GM23338 (cell line): ENCODE data around the gene NDE1. TPM values are rescaled to one million over a fixed set of nuclear protein-coding genes. Genes with fewer than 3 reads are reported as not detected.

Experiments
- ATAC-seq: fragments of 200-7000 bp; cut with Tn5 transposase; 3 replicates; pipeline ENCODE4 v1.9.1; 2020
- DNase-seq: peaks from one replicate; pipeline ENCODE4 v3.0.0-alpha.2; 2015; ENCODE audit warnings: low spot score
- H2AFZ ChIP-seq: fragments of 200-600 bp; sonication (generic); 2 replicates; pipeline ENCODE4 v1.8.0; 2016; ENCODE audit warnings: antibody characterized with exemption, mild to moderate bottlenecking, moderate library complexity
- H3F3A ChIP-seq: fragments of 200-600 bp; sonication (generic); replicated peaks from 2 replicates; pipeline ENCODE4 v1.8.0; 2017; ENCODE audit warnings: antibody characterized with exemption, mixed run types, low read depth
- H3K27ac ChIP-seq: fragments of 200-600 bp; sonication (generic); 2 replicates; pipeline ENCODE4 v1.6.1; 2016; ENCODE audit warnings: low read depth
- H3K27me3 ChIP-seq: fragments of 200-600 bp; sonication (generic); 2 replicates; pipeline ENCODE4 v1.8.0; 2016; ENCODE audit warnings: mild to moderate bottlenecking, mixed run types, moderate library complexity; ENCODE audit not compliant: insufficient read depth
- H3K36me3 ChIP-seq: fragments of 200-600 bp; sonication (generic); 2 replicates; pipeline ENCODE4 v1.8.0; 2016; ENCODE audit warnings: mild to moderate bottlenecking; ENCODE audit not compliant: insufficient read depth
- H3K4me1 ChIP-seq: fragments of 200-600 bp; sonication (generic); 2 replicates; pipeline ENCODE4 v1.8.0; 2016; ENCODE audit warnings: mild to moderate bottlenecking, moderate library complexity; ENCODE audit not compliant: insufficient read depth
- H3K4me2 ChIP-seq: fragments of 200-600 bp; sonication (generic); 2 replicates; pipeline ENCODE4 v1.7.1; 2017; ENCODE audit warnings: mixed run types
- H3K4me3 ChIP-seq: fragments of 200-600 bp; sonication (generic); 2 replicates; pipeline ENCODE4 v1.6.1; 2016; ENCODE audit warnings: mixed run types
- H3K79me2 ChIP-seq: fragments of 200-600 bp; sonication (generic); replicated peaks from 2 replicates; pipeline ENCODE4 v1.8.0; 2017; ENCODE audit warnings: mild to moderate bottlenecking; ENCODE audit not compliant: insufficient read depth
- H3K9me2 ChIP-seq: fragments of 200-600 bp; sonication (generic); 2 replicates; pipeline ENCODE4 v1.8.0; 2017; ENCODE audit not compliant: insufficient read depth
- H4K20me1 ChIP-seq: fragments of 200-600 bp; sonication (generic); replicated peaks from 2 replicates; pipeline ENCODE4 v1.8.0; 2017; ENCODE audit warnings: mild to moderate bottlenecking; ENCODE audit not compliant: insufficient read depth
- H3K27ac Mint-ChIP-seq: 2 replicates; pipeline ENCODE4 v1.8.0; 2020; ENCODE audit warnings: inconsistent platforms, mild to moderate bottlenecking, moderate library complexity, mixed read lengths
- H3K27me3 Mint-ChIP-seq: 3 replicates; pipeline ENCODE4 v1.8.0; 2022; ENCODE audit warnings: low read depth, mild to moderate bottlenecking, moderate library complexity, mixed read lengths, inconsistent platforms; ENCODE audit not compliant: insufficient read depth, poor library complexity
- H3K36me3 Mint-ChIP-seq: 3 replicates; pipeline ENCODE4 v1.8.0; 2021; ENCODE audit warnings: low read depth, mild to moderate bottlenecking, inconsistent platforms, moderate library complexity, mixed read lengths
- H3K4me1 Mint-ChIP-seq: 3 replicates; pipeline ENCODE4 v1.8.0; 2020; ENCODE audit warnings: mild to moderate bottlenecking, inconsistent platforms, mixed read lengths
- H3K4me3 Mint-ChIP-seq: 3 replicates; pipeline ENCODE4 v1.8.0; 2021; ENCODE audit warnings: moderate library complexity, mild to moderate bottlenecking, inconsistent platforms, mixed read lengths
- H3K9me3 Mint-ChIP-seq: 3 replicates; pipeline ENCODE4 v1.8.0; 2020; ENCODE audit warnings: moderate library complexity, mild to moderate bottlenecking, inconsistent platforms, mixed read lengths
- ETS1 ChIP-seq: IDR thresholded peaks from 2 replicates; pipeline ENCODE4 v1.6.1; 2016; ENCODE audit warnings: antibody characterized with exemption
- EZH2 ChIP-seq: fragments of 200-600 bp; sonication (generic); IDR thresholded peaks from one replicate; pipeline ENCODE4 v1.8.0; 2017; ENCODE audit warnings: antibody characterized with exemption, mild to moderate bottlenecking, low read depth; ENCODE audit not compliant: unreplicated experiment
- JUNB ChIP-seq: IDR thresholded peaks from one replicate; pipeline ENCODE4 v1.6.1; 2016; ENCODE audit warnings: antibody characterized with exemption; ENCODE audit not compliant: unreplicated experiment
- POLR2AphosphoS5 ChIP-seq: IDR thresholded peaks from 2 replicates; pipeline ENCODE4 v1.6.1; 2016; ENCODE audit warnings: antibody characterized with exemption, low read depth
- STAT1 ChIP-seq: IDR thresholded peaks from one replicate; pipeline ENCODE4 v1.6.1; 2016; ENCODE audit warnings: antibody characterized with exemption; ENCODE audit not compliant: unreplicated experiment
- ZNF462 ChIP-seq: fragments of 250-450 bp; sonication (Bioruptor Pico); IDR thresholded peaks from 2 replicates; pipeline ENCODE4 v1.5.0; 2020; ENCODE audit warnings: mild to moderate bottlenecking, moderate library complexity
- polyA plus RNA-seq: library from polyadenylated mRNA; unstranded; fragments of >200 nt; fragmentation: Nextera tagmentation; extraction: Ambion mirVana; gene quantifications from 2 replicates; pipeline ENCODE4 v1.2.1, GENCODE V29; 2016
- total RNA-seq: library from RNA; depleted of rRNA; stranded (reverse); fragments of >200 nt; shearing (Covaris generic); gene quantifications from 2 replicates; pipeline ENCODE4 v1.2.3, GENCODE V29; 2014

The NDE1 gene
- total and polyA plus RNA-seq, 2 experiments from 2014 or later, result 13.0 to 22.9 TPM

GRCh38 chr16:15765880-15766279, 115.8 kb downstream of the NDE1 start (continued):
- no peak for TF ChIP-seq ZNF462 (CRISPR knock-in tag)

- H3K27ac ChIP-seq, result no peak overlapping the region
- H3K9me3 Mint-ChIP-seq, result no peaks in the 10 kb centered on the region
- no peaks in the 10 kb centered on the region for H3F3A ChIP-seq
- no peaks in the 10 kb centered on the region for H3K79me2 ChIP-seq
- no peaks in the 10 kb centered on the region for H3K9me2 ChIP-seq
- H4K20me1 ChIP-seq, result no peaks in the 10 kb centered on the region
- ATAC-seq (no peak), DNase-seq (no peak)
- H3K4me1 Mint-ChIP-seq, result peaks cover 4% of the 10 kb centered on the region; the same call in 2 of the 3 replicates
- TF ChIP-seq POLR2AphosphoS5 (no peak), JUNB (no peak), STAT1 (no peak), ETS1 (no peak), EZH2 (no peak)
- H3K27ac Mint-ChIP-seq, result no peak overlapping the region
- no peak overlapping the region for H2AFZ ChIP-seq
- no peak overlapping the region for H3K4me2 ChIP-seq
- no peaks in the 10 kb centered on the region; the same call in 1 of the 2 replicates for H3K36me3 ChIP-seq
- H3K4me3 ChIP-seq, result no peak overlapping the region
- no peaks in the 10 kb centered on the region for H3K36me3 Mint-ChIP-seq
- H3K27me3 ChIP-seq, result no peaks in the 10 kb centered on the region
- H3K4me3 Mint-ChIP-seq, result no peak overlapping the region
- H3K4me1 ChIP-seq, result no peaks in the 10 kb centered on the region
- H3K27me3 Mint-ChIP-seq, result peaks cover 4% of the 10 kb centered on the region
Observed at GRCh38 chr16:15766918-15767317, 116.9 kb downstream of the NDE1 start.
